Vein endothelial cell (primary cell): ENCODE data around the gene MZF1. TPM values are rescaled to one million over a fixed set of nuclear protein-coding genes. Genes with fewer than 3 reads are reported as not detected.

Source experiments
- small RNA-seq: library from RNA; depleted of rRNA; stranded (forward); fragments of <200 nt; gene quantifications from one replicate; pipeline ENCODE3, GENCODE V24; 2012
- total RNA-seq: library from RNA; depleted of rRNA; stranded (reverse); fragments of >200 nt; gene quantifications from 2 replicates; pipeline ENCODE4 v1.2.3, GENCODE V29; 2012

MZF1 gene
- 17.4 and 19.6 TPM in 2 replicates for total RNA-seq

GRCh38 chr19:58572818-58573657, at the start of gene MZF1:
Gene MZF1, minus strand, starts transcription at chr19:58573335. Its CDS starts 1,946 bp downstream, at chr19:58571389.

GRCh38 chr19:58558066-58558622, 15.0 kb downstream of the MZF1 start, which contains the start of gene UBE2M:
Gene UBE2M, minus strand, starts transcription at chr19:58558611. Its CDS starts 230 bp downstream, at chr19:58558381.

GRCh38 chr19:58554494-58555368, 18.4 kb downstream of the MZF1 start, which contains the start of gene CHMP2A:
Gene CHMP2A, minus strand, starts transcription at chr19:58555105. Its CDS starts 893 bp downstream, at chr19:58554212.

GRCh38 chr19:58543826-58544590, 29.1 kb downstream of the MZF1 start, which contains the start of gene TRIM28:
Gene TRIM28, plus strand, starts transcription at chr19:58544064. Its CDS starts 694 bp downstream, at chr19:58544758.

GRCh38 chr19:58519355-58520256, 53.5 kb downstream of the MZF1 start, which contains the start of gene ZBTB45:
Gene ZBTB45, minus strand, starts transcription at chr19:58519810. Its CDS starts 2,137 bp downstream, at chr19:58517673.

Small RNAs within 50 kb of the gene (small RNA-seq; reads per million reads assigned to genes)
- gene MIR6807 (0.74 reads per million, percentile 47 among the genes with 10 or more reads in this experiment), gene RN7SL525P (not detected)

Other genes with a start within 250 kb of the MZF1 start
- 3.9 and 4.6 TPM in 2 replicates for gene ZSCAN22, start 246.3 kb downstream of the MZF1 start, total RNA-seq
- 0.33 and 4.0 TPM in 2 replicates for gene A1BG, start 219.8 kb downstream of the MZF1 start, total RNA-seq
- 0.76 and 0.98 TPM in 2 replicates for gene ZNF497, start 210.6 kb downstream of the MZF1 start, total RNA-seq
- 2.3 and 2.5 TPM in 2 replicates for gene ZNF837, start 192.3 kb downstream of the MZF1 start, total RNA-seq
- 1,488 and 1,703 TPM in 2 replicates for gene RPS5, start 186.1 kb downstream of the MZF1 start, total RNA-seq
- gene RNF225, start 177.7 kb downstream of the MZF1 start, total RNA-seq, result 0.33 and 0.67 TPM in 2 replicates
- 10.2 and 11.1 TPM in 2 replicates for gene ZNF584, start 164.7 kb downstream of the MZF1 start, total RNA-seq
- 7.3 and 7.5 TPM in 2 replicates for gene ZNF132, start 133.2 kb downstream of the MZF1 start, total RNA-seq
- 8.5 and 12.2 TPM in 2 replicates for gene ZNF324B, start 121.7 kb downstream of the MZF1 start, total RNA-seq
- gene ZNF324, start 106.3 kb downstream of the MZF1 start, total RNA-seq, result 17.6 and 20.6 TPM in 2 replicates
- gene ZNF446, start 97.0 kb downstream of the MZF1 start, total RNA-seq, result 8.6 and 10.1 TPM in 2 replicates
- 5.2 and 6.5 TPM in 2 replicates for gene SLC27A5, start 61.3 kb downstream of the MZF1 start, total RNA-seq
- gene ZBTB45, start 53.5 kb downstream of the MZF1 start, total RNA-seq, result 9.6 and 12.4 TPM in 2 replicates
- gene TRIM28, start 29.3 kb downstream of the MZF1 start, total RNA-seq, result 350 and 379 TPM in 2 replicates
- 74.3 and 84.6 TPM in 2 replicates for gene CHMP2A, start 18.2 kb downstream of the MZF1 start, total RNA-seq
- gene UBE2M, start 14.7 kb downstream of the MZF1 start, total RNA-seq, result 93.2 and 104 TPM in 2 replicates